Liver (tissue), 9 donors: ENCODE results near the gene PINLYP. TPM values are rescaled to one million over a fixed set of nuclear protein-coding genes. Genes with fewer than 3 reads are reported as not detected.
A peak's percentile ranks its signal among the peaks of the same experiment; 100 is the strongest.

ENCODE experiments used
- DNase-seq: peaks from one replicate; pipeline ENCODE4 v3.0.0-alpha.2; 2017; ENCODE audit warnings: low spot score
- H3K27ac ChIP-seq, 2 donors: one replicate each; pipeline ENCODE4 v1.7.0; 2013; ENCODE audit warnings: inconsistent platforms in 2 of 2, low read length in 2 of 2, control low read depth in 1 of 2, low read depth in 1 of 2, mild to moderate bottlenecking in 1 of 2
- H3K27me3 ChIP-seq, 4 donors: one replicate each; pipeline versions ENCODE4 v1.6.1 to v1.7.0; 2013; ENCODE audit warnings: low read length in 3 of 4, inconsistent platforms in 1 of 4, mild to moderate bottlenecking in 1 of 4, moderate library complexity in 1 of 4; ENCODE audit not compliant: control insufficient read depth in 4 of 4, insufficient read depth in 4 of 4
- H3K36me3 ChIP-seq, 4 donors: one replicate each; pipeline versions ENCODE4 v1.6.1 to v1.7.0; 2013; ENCODE audit warnings: low read length in 3 of 4, mild to moderate bottlenecking in 3 of 4, low read depth in 1 of 4, moderate library complexity in 1 of 4; ENCODE audit not compliant: control insufficient read depth in 4 of 4, insufficient read depth in 3 of 4
- H3K4me1 ChIP-seq, 4 donors: one replicate each; pipeline versions ENCODE4 v1.6.1 to v1.7.0; 2013; ENCODE audit warnings: low read length in 3 of 4, mild to moderate bottlenecking in 3 of 4, moderate library complexity in 1 of 4; ENCODE audit not compliant: control insufficient read depth in 4 of 4, insufficient read depth in 4 of 4
- H3K4me3 ChIP-seq, 3 donors: one replicate each; pipeline versions ENCODE4 v1.6.1 to v1.7.0; 2013; ENCODE audit warnings: low read length in 3 of 3, control low read depth in 1 of 3, low read depth in 1 of 3, mild to moderate bottlenecking in 1 of 3
- H3K9ac ChIP-seq, 2 donors: one replicate each; pipeline ENCODE4 v1.7.0; 2013; ENCODE audit warnings: low read length in 2 of 2, mild to moderate bottlenecking in 2 of 2, moderate library complexity in 2 of 2, control low read depth in 1 of 2, low read depth in 1 of 2
- H3K9me3 ChIP-seq, 4 donors: one replicate each; pipeline versions ENCODE4 v1.6.1 to v1.7.0; 2013; ENCODE audit warnings: low read length in 3 of 4; ENCODE audit not compliant: control insufficient read depth in 4 of 4
- EGR1 ChIP-seq, 2 donors: IDR thresholded peaks; 2 replicates each; pipeline ENCODE4 v1.6.1; 2016 to 2018; ENCODE audit warnings: antibody characterized with exemption in 2 of 2, low read depth in 2 of 2
- FOXA1 ChIP-seq: IDR thresholded peaks from 2 replicates; pipeline ENCODE4 v1.6.1; 2016; ENCODE audit warnings: antibody characterized with exemption
- FOXA2 ChIP-seq: IDR thresholded peaks from 2 replicates; pipeline ENCODE4 v1.6.1; 2016; ENCODE audit warnings: antibody characterized with exemption
- GABPA ChIP-seq, 2 donors: IDR thresholded peaks in 1 of 2; conservative IDR thresholded peaks in 1 of 2; 2 replicates each; pipeline ENCODE4 v1.6.1; 2016; ENCODE audit warnings: antibody characterized with exemption in 2 of 2, mild to moderate bottlenecking in 1 of 2, moderate library complexity in 1 of 2
- HNF4A ChIP-seq, 2 donors: conservative IDR thresholded peaks; 2 replicates each; pipeline ENCODE4 v1.6.1; 2016; ENCODE audit warnings: antibody characterized with exemption in 2 of 2, mild to moderate bottlenecking in 2 of 2
- HNF4G ChIP-seq: IDR thresholded peaks from 2 replicates; pipeline ENCODE4 v1.6.1; 2016; ENCODE audit warnings: antibody characterized with exemption
- JUND ChIP-seq, 2 donors: IDR thresholded peaks; 2 replicates each; pipeline ENCODE4 v1.6.1; 2016; ENCODE audit warnings: antibody characterized with exemption in 2 of 2
- MAX ChIP-seq: IDR thresholded peaks from 2 replicates; pipeline ENCODE4 v1.6.1; 2016; ENCODE audit warnings: antibody characterized with exemption
- NR2F2 ChIP-seq: IDR thresholded peaks from 2 replicates; pipeline ENCODE4 v1.6.1; 2016; ENCODE audit warnings: antibody characterized with exemption
- RAD21 ChIP-seq, 2 donors: IDR thresholded peaks; 2 replicates each; pipeline ENCODE4 v1.6.1; 2016; ENCODE audit warnings: antibody characterized with exemption in 2 of 2, mild to moderate bottlenecking in 2 of 2
- RXRA ChIP-seq, 2 donors: IDR thresholded peaks; 2 replicates each; pipeline ENCODE4 v1.6.1; 2017 to 2018; ENCODE audit warnings: antibody characterized with exemption in 2 of 2, mild to moderate bottlenecking in 1 of 2
- SP1 ChIP-seq: IDR thresholded peaks from 2 replicates; pipeline ENCODE4 v1.6.1; 2018; ENCODE audit warnings: antibody characterized with exemption, mild to moderate bottlenecking
- YY1 ChIP-seq: IDR thresholded peaks from 2 replicates; pipeline ENCODE4 v1.6.1; 2016; ENCODE audit warnings: antibody characterized with exemption, mild to moderate bottlenecking
- WGBS: extraction: QIAGEN DNeasy Blood & Tissue Kit; methylation state at CpG from one replicate; pipeline ENCODE4 v1.1.7; 2013; 5-methylcytosine and 5-hydroxymethylcytosine counted together
- polyA plus RNA-seq, 2 donors: library from polyadenylated mRNA; stranded (reverse) in 1 of 2; unstranded in 1 of 2; fragments of 200-250 nt in 1 of 2; fragments of >200 nt in 1 of 2; fragmentation: Nextera tagmentation in 1 of 2; extraction: Ambion mirVana in 1 of 2; gene quantifications; one replicate each; pipeline versions ENCODE4 v1.2.1 to v1.2.3, GENCODE V29; 2013 to 2015
- total RNA-seq, 2 donors: library from RNA; depleted of rRNA; stranded (reverse); fragments of >200 nt; gene quantifications; one replicate each; pipeline ENCODE4 v1.2.3, GENCODE V29; 2014
- TF ChIP-seq, protein P1 (sequence below): IDR thresholded peaks from 2 replicates; pipeline ENCODE4 v1.6.1; 2016; ENCODE audit warnings: antibody characterized with exemption
- TF ChIP-seq, protein P2 (sequence below): IDR thresholded peaks from 2 replicates; pipeline ENCODE4 v1.6.1; 2016; ENCODE audit warnings: antibody characterized with exemption, mild to moderate bottlenecking
- TF ChIP-seq, protein P3 (sequence below): IDR thresholded peaks from 2 replicates; pipeline ENCODE4 v1.6.1; 2016; ENCODE audit warnings: antibody characterized with exemption
- donor health status: healthy.
- donor health status: healthy.
- donor health status: healthy.
- donor health status: healthy.
- donor health status: healthy.

PINLYP gene
- total and polyA plus RNA-seq, 4 donors = 0.42 to 4.3 (median 0.57) TPM

- no peaks in the 10 kb centered on the region for H3K36me3 ChIP-seq
- TF ChIP-seq RXRA (IDR thresholded peaks at IDR 0.05) (no peak), RAD21 (IDR thresholded peaks at IDR 0.05) (no peak), FOXA1 (no peak), SP1 (no peak), YY1 (no peak), EGR1 (IDR thresholded peaks at IDR 0.05; ENCODE audit: low read depth in 2 of 2) (no peak), FOXA2 (no peak), GABPA (IDR thresholded peaks at IDR 0.05 in 1 of 2, conservative IDR thresholded peaks at IDR 0.05 in 1 of 2) (no peak), HNF4A (conservative IDR thresholded peaks at IDR 0.05) (no peak), JUND (IDR thresholded peaks at IDR 0.05) (no peak), HNF4G (no peak), MAX (no peak)
- TF ChIP-seq, protein P1, sequence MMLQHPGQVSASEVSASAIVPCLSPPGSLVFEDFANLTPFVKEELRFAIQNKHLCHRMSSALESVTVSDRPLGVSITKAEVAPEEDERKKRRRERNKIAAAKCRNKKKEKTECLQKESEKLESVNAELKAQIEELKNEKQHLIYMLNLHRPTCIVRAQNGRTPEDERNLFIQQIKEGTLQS = no peak
- TF ChIP-seq, protein P2, sequence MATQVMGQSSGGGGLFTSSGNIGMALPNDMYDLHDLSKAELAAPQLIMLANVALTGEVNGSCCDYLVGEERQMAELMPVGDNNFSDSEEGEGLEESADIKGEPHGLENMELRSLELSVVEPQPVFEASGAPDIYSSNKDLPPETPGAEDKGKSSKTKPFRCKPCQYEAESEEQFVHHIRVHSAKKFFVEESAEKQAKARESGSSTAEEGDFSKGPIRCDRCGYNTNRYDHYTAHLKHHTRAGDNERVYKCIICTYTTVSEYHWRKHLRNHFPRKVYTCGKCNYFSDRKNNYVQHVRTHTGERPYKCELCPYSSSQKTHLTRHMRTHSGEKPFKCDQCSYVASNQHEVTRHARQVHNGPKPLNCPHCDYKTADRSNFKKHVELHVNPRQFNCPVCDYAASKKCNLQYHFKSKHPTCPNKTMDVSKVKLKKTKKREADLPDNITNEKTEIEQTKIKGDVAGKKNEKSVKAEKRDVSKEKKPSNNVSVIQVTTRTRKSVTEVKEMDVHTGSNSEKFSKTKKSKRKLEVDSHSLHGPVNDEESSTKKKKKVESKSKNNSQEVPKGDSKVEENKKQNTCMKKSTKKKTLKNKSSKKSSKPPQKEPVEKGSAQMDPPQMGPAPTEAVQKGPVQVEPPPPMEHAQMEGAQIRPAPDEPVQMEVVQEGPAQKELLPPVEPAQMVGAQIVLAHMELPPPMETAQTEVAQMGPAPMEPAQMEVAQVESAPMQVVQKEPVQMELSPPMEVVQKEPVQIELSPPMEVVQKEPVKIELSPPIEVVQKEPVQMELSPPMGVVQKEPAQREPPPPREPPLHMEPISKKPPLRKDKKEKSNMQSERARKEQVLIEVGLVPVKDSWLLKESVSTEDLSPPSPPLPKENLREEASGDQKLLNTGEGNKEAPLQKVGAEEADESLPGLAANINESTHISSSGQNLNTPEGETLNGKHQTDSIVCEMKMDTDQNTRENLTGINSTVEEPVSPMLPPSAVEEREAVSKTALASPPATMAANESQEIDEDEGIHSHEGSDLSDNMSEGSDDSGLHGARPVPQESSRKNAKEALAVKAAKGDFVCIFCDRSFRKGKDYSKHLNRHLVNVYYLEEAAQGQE = no peak
- TF ChIP-seq, protein P3, sequence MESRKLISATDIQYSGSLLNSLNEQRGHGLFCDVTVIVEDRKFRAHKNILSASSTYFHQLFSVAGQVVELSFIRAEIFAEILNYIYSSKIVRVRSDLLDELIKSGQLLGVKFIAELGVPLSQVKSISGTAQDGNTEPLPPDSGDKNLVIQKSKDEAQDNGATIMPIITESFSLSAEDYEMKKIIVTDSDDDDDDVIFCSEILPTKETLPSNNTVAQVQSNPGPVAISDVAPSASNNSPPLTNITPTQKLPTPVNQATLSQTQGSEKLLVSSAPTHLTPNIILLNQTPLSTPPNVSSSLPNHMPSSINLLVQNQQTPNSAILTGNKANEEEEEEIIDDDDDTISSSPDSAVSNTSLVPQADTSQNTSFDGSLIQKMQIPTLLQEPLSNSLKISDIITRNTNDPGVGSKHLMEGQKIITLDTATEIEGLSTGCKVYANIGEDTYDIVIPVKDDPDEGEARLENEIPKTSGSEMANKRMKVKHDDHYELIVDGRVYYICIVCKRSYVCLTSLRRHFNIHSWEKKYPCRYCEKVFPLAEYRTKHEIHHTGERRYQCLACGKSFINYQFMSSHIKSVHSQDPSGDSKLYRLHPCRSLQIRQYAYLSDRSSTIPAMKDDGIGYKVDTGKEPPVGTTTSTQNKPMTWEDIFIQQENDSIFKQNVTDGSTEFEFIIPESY = no peak
- no peak overlapping the region for H3K27ac ChIP-seq
- DNase-seq = peak; percentile 62
- 81% methylated on average over 32 of the region's 32 CpGs for WGBS
- H3K4me1 ChIP-seq = no peaks in the 10 kb centered on the region
- H3K27me3 ChIP-seq = no peaks in the 10 kb centered on the region
- H3K9me3 ChIP-seq = no peaks in the 10 kb centered on the region
- H3K4me3 ChIP-seq = no peak overlapping the region
- no peak overlapping the region for H3K9ac ChIP-seq
Observed at GRCh38 chr19:43625918-43626579, 50.4 kb downstream of the PINLYP start.

- WGBS = 59% methylated on average over 17 of the region's 17 CpGs
- H3K4me3 ChIP-seq = no peak overlapping the region
- H3K4me1 ChIP-seq = no peaks in the 10 kb centered on the region
- TF ChIP-seq SP1 = no peak
- no peak for TF ChIP-seq NR2F2
- no peak for TF ChIP-seq EGR1 (IDR thresholded peaks at IDR 0.05; ENCODE audit: low read depth in 2 of 2)
- no peak for TF ChIP-seq JUND (IDR thresholded peaks at IDR 0.05)
- no peaks in the 10 kb centered on the region for H3K36me3 ChIP-seq
- DNase-seq = no peak
- H3K27ac ChIP-seq = no peak overlapping the region
- H3K27me3 ChIP-seq = no peaks in the 10 kb centered on the region
- H3K9ac ChIP-seq = no peak overlapping the region
- H3K9me3 ChIP-seq = no peaks in the 10 kb centered on the region
Observed at GRCh38 chr19:43626838-43627237, 51.2 kb downstream of the PINLYP start.
